Transverse colon (tissue), 4 donors: Measurements from ENCODE around the gene GABBR2. TPM values are rescaled to one million over a fixed set of nuclear protein-coding genes. Genes with fewer than 3 reads are reported as not detected.

Experiments used
- DNase-seq: peaks from one replicate; pipeline ENCODE4 v3.0.0-alpha.2; 2019
- H3K27ac ChIP-seq, 4 donors: fragments of 200-600 bp; sonication (generic); 2 replicates each; pipeline ENCODE4 v1.5.1; 2016 to 2018; ENCODE audit warnings: inconsistent platforms in 4 of 4
- H3K27me3 ChIP-seq: fragments of 200-600 bp; sonication (generic); 2 replicates; pipeline ENCODE4 v1.5.1; 2017; ENCODE audit warnings: inconsistent platforms
- H3K36me3 ChIP-seq, 4 donors: fragments of 200-600 bp; sonication (generic); 2 replicates each; pipeline ENCODE4 v1.5.1; 2017 to 2019; ENCODE audit warnings: inconsistent platforms in 4 of 4
- H3K4me1 ChIP-seq, 4 donors: fragments of 200-600 bp; sonication (generic); 2 replicates each; pipeline ENCODE4 v1.5.1; 2017 to 2020; ENCODE audit warnings: inconsistent platforms in 4 of 4
- H3K4me3 ChIP-seq, 4 donors: fragments of 200-600 bp; sonication (generic); 1 replicate in 1 of 4; 2 replicates in 3 of 4; pipeline versions ENCODE4 v1.5.1 to v1.6.1; 2017 to 2019; ENCODE audit warnings: inconsistent platforms in 4 of 4
- H3K9me3 ChIP-seq, 2 donors: fragments of 200-600 bp; sonication (generic); 2 replicates each; pipeline ENCODE4 v1.5.1; 2017 to 2019; ENCODE audit warnings: inconsistent platforms in 2 of 2
- EP300 ChIP-seq: sonication (generic); formaldehyde crosslinking; IDR thresholded peaks from one replicate; pipeline ENCODE4 v1.6.1; 2017; ENCODE audit warnings: antibody characterized with exemption, low read depth
- POLR2A ChIP-seq: fragments of 450-650 bp; IDR thresholded peaks from one replicate; pipeline ENCODE4 v1.6.1; 2016; ENCODE audit warnings: antibody characterized with exemption, mild to moderate bottlenecking, moderate library complexity
- POLR2AphosphoS5 ChIP-seq, 3 donors: sonication (generic); formaldehyde crosslinking; IDR thresholded peaks; one replicate each; pipeline ENCODE4 v1.6.1; 2016; ENCODE audit warnings: antibody characterized with exemption in 3 of 3
- WGBS, 2 donors: methylation state at CpG; one replicate each; pipeline ENCODE4 v1.1.5; 2018; ENCODE audit warnings: low coverage in 1 of 2; 5-methylcytosine and 5-hydroxymethylcytosine counted together
- in situ Hi-C, 4 donors: fragments of 200-750 bp; cut with MboI; loops; one replicate each; pipeline versions ENCODE4 v1.15.0 to v1.15.1; 2017; ENCODE audit warnings: low sequenced_read_pairs in 3 of 4, low pct_ligation_motif_present in 1 of 4, low pct_unique_long_range_greater_than_20kb in 1 of 4
- intact Hi-C: fragments of 100-400 bp; cut with DNase I; formaldehyde crosslinking; loops from one replicate; pipeline ENCODE4 v1.15.1; 2023; ENCODE audit warnings: low total_unique reads
- total RNA-seq, 4 donors: library from RNA; depleted of rRNA; stranded (reverse); fragments of >200 nt; gene quantifications; one replicate each; pipeline ENCODE4 v1.1.0, GENCODE V29; 2016
- TF ChIP-seq, protein P1 (sequence below), 5 experiments: fragments of 200-600 bp in 3 of 5; fragments of 450-650 bp in 2 of 5; sonication (generic) in 3 of 5; IDR thresholded peaks; 1 replicate in 2 of 5; 2 replicates in 3 of 5; pipeline ENCODE4 v1.5.1; 2016 to 2017; ENCODE audit warnings: antibody characterized with exemption in 5 of 5, inconsistent platforms in 3 of 5, mild to moderate bottlenecking in 2 of 5, moderate library complexity in 1 of 5

The GABBR2 gene
- total RNA-seq, 4 donors from 2014 or later, result not detected

DNA sequence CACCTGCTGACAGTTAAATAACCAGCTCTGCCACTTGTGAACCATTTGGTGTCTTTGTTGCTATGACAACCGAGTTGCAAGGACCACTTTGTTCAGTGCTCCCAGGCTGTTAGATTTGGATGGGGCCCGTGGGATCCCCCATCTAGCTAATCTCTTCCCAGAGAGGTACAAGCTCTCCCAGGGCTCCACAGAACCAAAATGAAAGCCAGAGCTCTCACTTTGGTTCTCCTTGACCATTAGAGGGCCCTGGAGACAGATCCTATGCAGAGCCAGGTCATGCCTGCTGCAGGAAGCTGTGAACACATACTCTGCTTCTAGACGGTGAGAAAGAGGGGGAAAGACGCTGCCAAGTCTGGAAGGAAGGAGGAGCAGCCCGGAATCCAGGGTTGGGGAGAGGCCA lies 224.6 kb downstream of the GABBR2 start:
- Histone ChIP-seq H3K9me3 (no peaks in the 10 kb centered on the region), H3K4me3 (no peak overlapping the region), H3K27me3 (peaks cover 9% of the 10 kb centered on the region), H3K27ac (no peak overlapping the region), H3K36me3 (no peaks in the 10 kb centered on the region), H3K4me1 (no peaks in the 10 kb centered on the region)
- TF ChIP-seq EP300 (no peak), POLR2AphosphoS5 (IDR thresholded peaks at IDR 0.05) (no peak), POLR2A (no peak)
- TF ChIP-seq, protein P1, sequence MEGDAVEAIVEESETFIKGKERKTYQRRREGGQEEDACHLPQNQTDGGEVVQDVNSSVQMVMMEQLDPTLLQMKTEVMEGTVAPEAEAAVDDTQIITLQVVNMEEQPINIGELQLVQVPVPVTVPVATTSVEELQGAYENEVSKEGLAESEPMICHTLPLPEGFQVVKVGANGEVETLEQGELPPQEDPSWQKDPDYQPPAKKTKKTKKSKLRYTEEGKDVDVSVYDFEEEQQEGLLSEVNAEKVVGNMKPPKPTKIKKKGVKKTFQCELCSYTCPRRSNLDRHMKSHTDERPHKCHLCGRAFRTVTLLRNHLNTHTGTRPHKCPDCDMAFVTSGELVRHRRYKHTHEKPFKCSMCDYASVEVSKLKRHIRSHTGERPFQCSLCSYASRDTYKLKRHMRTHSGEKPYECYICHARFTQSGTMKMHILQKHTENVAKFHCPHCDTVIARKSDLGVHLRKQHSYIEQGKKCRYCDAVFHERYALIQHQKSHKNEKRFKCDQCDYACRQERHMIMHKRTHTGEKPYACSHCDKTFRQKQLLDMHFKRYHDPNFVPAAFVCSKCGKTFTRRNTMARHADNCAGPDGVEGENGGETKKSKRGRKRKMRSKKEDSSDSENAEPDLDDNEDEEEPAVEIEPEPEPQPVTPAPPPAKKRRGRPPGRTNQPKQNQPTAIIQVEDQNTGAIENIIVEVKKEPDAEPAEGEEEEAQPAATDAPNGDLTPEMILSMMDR (IDR thresholded peaks at IDR 0.05), result no peak
- intact Hi-C loops (no loop called here), in situ Hi-C loops (no loop called here)
- DNase-seq, result no peak
- 39% methylated on average over 5 of the region's 5 CpGs; no CpG with 5 or more reads in 1 of the 2 donors for WGBS, 2 donors

DNA sequence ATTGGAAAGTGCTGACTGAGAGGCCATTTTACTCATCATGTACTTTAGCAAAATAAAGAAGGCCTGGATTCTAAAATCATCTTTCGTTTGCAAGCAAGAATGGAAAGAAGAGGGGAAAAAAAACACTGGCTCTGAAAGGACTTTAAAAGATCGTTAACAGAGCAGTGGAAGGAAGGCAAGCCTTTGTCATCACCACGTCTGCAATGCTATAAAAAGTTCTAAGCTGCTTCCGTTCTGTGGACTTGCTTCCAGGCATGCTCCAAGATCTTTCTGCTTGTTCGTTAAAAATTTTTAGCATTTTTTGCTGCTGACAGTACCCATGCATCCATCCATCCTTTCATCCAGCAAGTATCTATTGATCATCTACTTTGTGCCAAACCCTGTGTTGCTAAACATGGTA lies 226.5 kb downstream of the GABBR2 start:
- peaks cover 9% of the 10 kb centered on the region for H3K27me3 ChIP-seq
- WGBS, 2 donors, result 58 to 64% methylated on average over 5 of the region's 5 CpGs
- in situ Hi-C loops (no loop called here), intact Hi-C loops (no loop called here)
- no peak overlapping the region for H3K27ac ChIP-seq
- H3K4me1 ChIP-seq, result no peaks in the 10 kb centered on the region
- DNase-seq, result no peak
- no peak for TF ChIP-seq EP300
- TF ChIP-seq POLR2AphosphoS5 (IDR thresholded peaks at IDR 0.05), result no peak
- TF ChIP-seq, protein P1 (IDR thresholded peaks at IDR 0.05), result no peak
- no peak for TF ChIP-seq POLR2A
- H3K36me3 ChIP-seq, result no peaks in the 10 kb centered on the region
- H3K9me3 ChIP-seq, result no peaks in the 10 kb centered on the region
- H3K4me3 ChIP-seq, result no peak overlapping the region

DNA sequence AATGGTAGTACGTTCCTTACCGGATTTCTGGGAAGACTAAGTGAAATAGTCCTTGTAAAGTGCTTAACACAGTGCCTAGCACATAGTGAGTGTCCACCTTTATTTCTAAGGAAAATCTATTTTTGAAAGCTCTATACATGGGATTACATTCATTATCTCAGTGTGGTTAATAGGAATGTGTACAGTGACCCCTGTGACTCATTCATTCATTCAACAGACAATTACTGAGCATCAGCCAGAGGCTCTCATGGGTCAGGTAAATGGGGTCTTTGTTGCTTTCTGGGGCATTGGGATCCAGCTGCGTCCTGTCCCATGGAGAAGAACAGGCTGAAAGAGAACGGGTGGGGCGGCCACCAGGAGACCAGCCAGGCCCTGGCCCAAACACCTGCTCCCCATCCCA lies 227.1 kb downstream of the GABBR2 start:
- no peak overlapping the region for H3K4me3 ChIP-seq
- H3K27ac ChIP-seq, result no peak overlapping the region
- TF ChIP-seq POLR2AphosphoS5 (IDR thresholded peaks at IDR 0.05) (no peak), POLR2A (no peak)
- H3K36me3 ChIP-seq, result no peaks in the 10 kb centered on the region
- intact Hi-C loops, result no loop called here
- WGBS, 2 donors, result 56 to 100% methylated on average over 2 to 5 of the region's 5 CpGs
- no peaks in the 10 kb centered on the region for H3K9me3 ChIP-seq
- H3K4me1 ChIP-seq, result no peaks in the 10 kb centered on the region
- in situ Hi-C loops, result no loop called here
- no peak for DNase-seq
- H3K27me3 ChIP-seq, result peaks cover 9% of the 10 kb centered on the region

DNA sequence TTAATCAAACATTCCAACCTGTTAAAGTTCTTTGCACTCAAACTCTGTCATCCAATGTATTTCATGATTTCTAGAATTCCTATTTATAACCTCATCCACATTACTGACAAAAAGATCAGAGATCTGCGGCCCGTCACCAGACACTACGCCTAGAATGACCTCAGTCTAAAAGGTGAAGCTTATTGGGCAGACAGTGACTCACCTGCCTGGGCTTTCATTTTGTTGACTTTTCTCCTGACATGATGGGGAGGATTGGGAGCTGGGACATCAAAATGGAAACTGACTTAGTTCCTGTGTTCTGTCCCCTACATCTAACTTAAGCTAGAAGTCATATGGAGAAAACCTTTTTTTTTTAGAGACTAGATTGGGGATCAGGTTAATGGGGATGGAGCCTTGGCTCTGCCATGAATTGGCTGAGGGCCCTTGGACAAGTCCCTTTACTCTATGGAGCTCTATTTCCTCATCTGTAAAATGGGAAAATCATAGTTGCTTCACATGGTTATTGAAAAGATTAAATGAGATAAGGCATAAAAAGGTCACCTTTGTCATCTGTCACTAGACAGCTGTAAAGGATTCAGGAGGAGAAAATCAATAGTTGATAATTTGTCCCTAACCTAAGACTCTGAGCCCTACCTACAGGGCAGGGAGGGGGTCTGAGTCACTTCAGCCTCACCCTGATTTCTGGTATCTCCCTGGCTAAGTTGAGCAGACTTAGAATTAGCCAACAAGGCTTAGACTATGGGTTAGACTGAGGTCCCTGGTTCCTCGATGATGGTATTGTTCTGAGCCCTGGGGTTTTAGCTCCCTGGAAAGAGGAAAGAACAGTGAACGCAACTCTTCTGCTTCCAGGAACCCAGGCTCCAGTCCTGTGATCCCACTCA lies 228.5 kb downstream of the GABBR2 start:
- peaks cover 9% of the 10 kb centered on the region for H3K27me3 ChIP-seq
- H3K4me3 ChIP-seq, result no peak overlapping the region
- no peaks in the 10 kb centered on the region for H3K36me3 ChIP-seq
- DNase-seq, result no peak
- TF ChIP-seq EP300, result no peak
- TF ChIP-seq, protein P1 (IDR thresholded peaks at IDR 0.05), result no peak
- no peak for TF ChIP-seq POLR2A
- no peak for TF ChIP-seq POLR2AphosphoS5 (IDR thresholded peaks at IDR 0.05)
- WGBS, 2 donors, result 73 to 85% methylated on average over 4 to 5 of the region's 5 CpGs
- no peaks in the 10 kb centered on the region for H3K4me1 ChIP-seq
- in situ Hi-C loops, result no loop called here
- H3K27ac ChIP-seq, result no peak overlapping the region
- H3K9me3 ChIP-seq, result no peaks in the 10 kb centered on the region
- intact Hi-C loops, result no loop called here
